Neural cell (in vitro differentiated cells): ENCODE measurements around the gene SHTN1. TPM values are rescaled to one million over a fixed set of nuclear protein-coding genes. Genes with fewer than 3 reads are reported as not detected.

Experiments used
- H2AFZ ChIP-seq: fragments of 200-600, 300-800 bp; sonication (generic), shearing (Covaris generic); 2 replicates; pipeline ENCODE4 v1.6.0; 2014; ENCODE audit warnings: low read depth, mild to moderate bottlenecking, antibody characterized with exemption, low read length, moderate library complexity
- H3F3A ChIP-seq: fragments of 200-600 bp; shearing (Covaris generic); 2 replicates; pipeline ENCODE4 v1.6.1; 2016; ENCODE audit warnings: mild to moderate bottlenecking, moderate library complexity, mixed read lengths, antibody characterized with exemption, low read length; ENCODE audit not compliant: insufficient read depth, poor library complexity, severe bottlenecking
- H3K27ac ChIP-seq: fragments of 200-600, 300-800 bp; sonication (generic), shearing (Covaris generic); 2 replicates; pipeline ENCODE4 v1.5.1; 2014; ENCODE audit warnings: mild to moderate bottlenecking, low read length, moderate library complexity
- H3K27me3 ChIP-seq: fragments of 300-800, 200-600 bp; sonication (generic), shearing (Covaris generic); 2 replicates; pipeline ENCODE4 v1.6.0; 2014; ENCODE audit warnings: mild to moderate bottlenecking, low read depth, low read length, moderate library complexity; ENCODE audit not compliant: insufficient read depth
- H3K36me3 ChIP-seq: fragments of 300-800, 200-600 bp; sonication (generic), shearing (Covaris generic); 2 replicates; pipeline ENCODE4 v1.5.1; 2014; ENCODE audit warnings: mild to moderate bottlenecking, antibody characterized with exemption, low read length, moderate library complexity; ENCODE audit not compliant: insufficient read depth
- H3K4me2 ChIP-seq: fragments of 300-800, 200-600 bp; sonication (generic), shearing (Covaris generic); 2 replicates; pipeline ENCODE4 v1.6.0; 2014; ENCODE audit warnings: mild to moderate bottlenecking, low read length
- H3K4me3 ChIP-seq: fragments of 300-800, 200-600 bp; sonication (generic), shearing (Covaris generic); 2 replicates; pipeline ENCODE4 v1.5.1; 2014; ENCODE audit warnings: mild to moderate bottlenecking, low read length, moderate library complexity
- H3K79me2 ChIP-seq: fragments of 200-600 bp; shearing (Covaris generic); replicated peaks from 2 replicates; pipeline ENCODE4 v1.6.0; 2014; ENCODE audit warnings: mild to moderate bottlenecking, low read length, moderate library complexity; ENCODE audit not compliant: insufficient read depth
- H3K9ac ChIP-seq: fragments of 300-800, 200-600 bp; sonication (generic), shearing (Covaris generic); 2 replicates; pipeline ENCODE4 v1.6.1; 2016; ENCODE audit warnings: mild to moderate bottlenecking, low read length, mixed read lengths
- H3K9me2 ChIP-seq: fragments of 200-600 bp; shearing (Covaris generic); 2 replicates; pipeline ENCODE4 v1.6.1; 2016; ENCODE audit warnings: mild to moderate bottlenecking, low read length, mixed read lengths; ENCODE audit not compliant: insufficient read depth
- H3K9me3 ChIP-seq: fragments of 200-600, 300-800 bp; sonication (generic), shearing (Covaris generic); 2 replicates; pipeline ENCODE4 v1.6.1; 2016; ENCODE audit warnings: mild to moderate bottlenecking, mixed run types, low read length, moderate library complexity, mixed read lengths
- H4K20me1 ChIP-seq: fragments of 200-600 bp; shearing (Covaris generic); 2 replicates; pipeline ENCODE4 v1.6.1; 2016; ENCODE audit warnings: mild to moderate bottlenecking, mixed run types; ENCODE audit not compliant: insufficient read depth
- EP300 ChIP-seq: fragments of 450-650 bp; conservative IDR thresholded peaks from 2 replicates; pipeline ENCODE4 v1.6.1; 2014; ENCODE audit warnings: antibody characterized with exemption, mild to moderate bottlenecking, moderate library complexity; ENCODE audit not compliant: poor library complexity, severe bottlenecking
- EZH2 ChIP-seq: fragments of 200-600, 300-800 bp; shearing (Covaris generic), sonication (generic); IDR thresholded peaks from 2 replicates; pipeline ENCODE4 v1.6.1; 2014; ENCODE audit warnings: antibody characterized with exemption, low read length, borderline replicate concordance, mild to moderate bottlenecking; ENCODE audit not compliant: insufficient read depth, poor library complexity, severe bottlenecking
- MXI1 ChIP-seq: fragments of 450-650 bp; conservative IDR thresholded peaks from 2 replicates; pipeline ENCODE4 v1.6.1; 2014; ENCODE audit warnings: antibody characterized with exemption, mild to moderate bottlenecking; ENCODE audit not compliant: poor library complexity, severe bottlenecking
- POLR2AphosphoS5 ChIP-seq: IDR thresholded peaks from 2 replicates; pipeline ENCODE4 v1.6.1; 2012
- RAD21 ChIP-seq: fragments of 450-650 bp; conservative IDR thresholded peaks from 2 replicates; pipeline ENCODE4 v1.6.1; 2014; ENCODE audit warnings: antibody characterized with exemption, mild to moderate bottlenecking, moderate library complexity
- SMC3 ChIP-seq: fragments of 450-650 bp; conservative IDR thresholded peaks from 2 replicates; pipeline ENCODE4 v1.6.1; 2014; ENCODE audit warnings: antibody characterized with exemption, mild to moderate bottlenecking, moderate library complexity; ENCODE audit not compliant: poor library complexity
- TAF1 ChIP-seq: IDR thresholded peaks from 2 replicates; pipeline ENCODE4 v1.6.1; 2012; ENCODE audit warnings: low read depth
- polyA plus RNA-seq: library from polyadenylated mRNA; depleted of rRNA; stranded (reverse); fragments of >200 nt; gene quantifications from 2 replicates; pipeline ENCODE4 v1.2.3, GENCODE V29; 2014
- TF ChIP-seq, protein P1 (sequence below): fragments of 450-650 bp; IDR thresholded peaks from 2 replicates; pipeline ENCODE4 v1.5.1; 2014; ENCODE audit warnings: antibody characterized with exemption, mild to moderate bottlenecking, moderate library complexity; ENCODE audit not compliant: poor library complexity, severe bottlenecking
- TF ChIP-seq, protein P2 (sequence below): IDR thresholded peaks from 2 replicates; pipeline ENCODE4 v1.6.1; 2012; ENCODE audit warnings: borderline replicate concordance

The SHTN1 gene
- polyA plus RNA-seq, 1 donor from 2014 or later = 55.8 TPM

DNA sequence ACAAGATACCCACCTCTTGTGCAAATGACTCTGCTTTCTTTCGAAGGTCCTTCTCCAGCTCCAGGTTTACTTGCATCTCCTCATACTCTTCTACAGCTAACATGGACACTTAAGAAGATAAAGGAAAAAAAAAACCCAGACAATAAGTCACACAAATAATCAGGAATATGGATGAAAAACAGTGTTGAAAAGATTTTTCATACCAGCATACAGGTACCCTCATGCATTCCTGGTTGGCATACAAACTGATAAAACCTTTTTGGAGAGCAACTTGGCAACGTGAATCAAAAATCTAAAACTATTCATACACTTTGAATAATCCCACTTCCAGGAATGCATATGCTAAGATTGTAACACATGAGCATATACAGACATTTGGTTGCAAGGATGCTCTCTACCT, 60.1 kb downstream of the SHTN1 start:
- H3K9ac ChIP-seq = no peak overlapping the region
- no peak overlapping the region for H3K27ac ChIP-seq

GRCh38 chr10:116931806-116932205, 73.2 kb downstream of the SHTN1 start:
- H4K20me1 ChIP-seq = no peaks in the 10 kb centered on the region
- H3K9ac ChIP-seq = no peak overlapping the region
- H3K9me2 ChIP-seq = no peaks in the 10 kb centered on the region
- H3F3A ChIP-seq = no peaks in the 10 kb centered on the region
- no peak overlapping the region for H2AFZ ChIP-seq
- no peak overlapping the region for H3K4me3 ChIP-seq
- no peaks in the 10 kb centered on the region for H3K27me3 ChIP-seq
- H3K9me3 ChIP-seq = no peaks in the 10 kb centered on the region
- H3K79me2 ChIP-seq = no peaks in the 10 kb centered on the region
- peaks cover 10% of the 10 kb centered on the region for H3K36me3 ChIP-seq
- H3K4me2 ChIP-seq = no peak overlapping the region
- TF ChIP-seq, protein P1, sequence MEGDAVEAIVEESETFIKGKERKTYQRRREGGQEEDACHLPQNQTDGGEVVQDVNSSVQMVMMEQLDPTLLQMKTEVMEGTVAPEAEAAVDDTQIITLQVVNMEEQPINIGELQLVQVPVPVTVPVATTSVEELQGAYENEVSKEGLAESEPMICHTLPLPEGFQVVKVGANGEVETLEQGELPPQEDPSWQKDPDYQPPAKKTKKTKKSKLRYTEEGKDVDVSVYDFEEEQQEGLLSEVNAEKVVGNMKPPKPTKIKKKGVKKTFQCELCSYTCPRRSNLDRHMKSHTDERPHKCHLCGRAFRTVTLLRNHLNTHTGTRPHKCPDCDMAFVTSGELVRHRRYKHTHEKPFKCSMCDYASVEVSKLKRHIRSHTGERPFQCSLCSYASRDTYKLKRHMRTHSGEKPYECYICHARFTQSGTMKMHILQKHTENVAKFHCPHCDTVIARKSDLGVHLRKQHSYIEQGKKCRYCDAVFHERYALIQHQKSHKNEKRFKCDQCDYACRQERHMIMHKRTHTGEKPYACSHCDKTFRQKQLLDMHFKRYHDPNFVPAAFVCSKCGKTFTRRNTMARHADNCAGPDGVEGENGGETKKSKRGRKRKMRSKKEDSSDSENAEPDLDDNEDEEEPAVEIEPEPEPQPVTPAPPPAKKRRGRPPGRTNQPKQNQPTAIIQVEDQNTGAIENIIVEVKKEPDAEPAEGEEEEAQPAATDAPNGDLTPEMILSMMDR = no peak
- TF ChIP-seq EP300 (no peak), SMC3 (no peak), TAF1 (no peak), MXI1 (no peak), RAD21 (no peak), POLR2AphosphoS5 (no peak), EZH2 (no peak)
- TF ChIP-seq, protein P2, sequence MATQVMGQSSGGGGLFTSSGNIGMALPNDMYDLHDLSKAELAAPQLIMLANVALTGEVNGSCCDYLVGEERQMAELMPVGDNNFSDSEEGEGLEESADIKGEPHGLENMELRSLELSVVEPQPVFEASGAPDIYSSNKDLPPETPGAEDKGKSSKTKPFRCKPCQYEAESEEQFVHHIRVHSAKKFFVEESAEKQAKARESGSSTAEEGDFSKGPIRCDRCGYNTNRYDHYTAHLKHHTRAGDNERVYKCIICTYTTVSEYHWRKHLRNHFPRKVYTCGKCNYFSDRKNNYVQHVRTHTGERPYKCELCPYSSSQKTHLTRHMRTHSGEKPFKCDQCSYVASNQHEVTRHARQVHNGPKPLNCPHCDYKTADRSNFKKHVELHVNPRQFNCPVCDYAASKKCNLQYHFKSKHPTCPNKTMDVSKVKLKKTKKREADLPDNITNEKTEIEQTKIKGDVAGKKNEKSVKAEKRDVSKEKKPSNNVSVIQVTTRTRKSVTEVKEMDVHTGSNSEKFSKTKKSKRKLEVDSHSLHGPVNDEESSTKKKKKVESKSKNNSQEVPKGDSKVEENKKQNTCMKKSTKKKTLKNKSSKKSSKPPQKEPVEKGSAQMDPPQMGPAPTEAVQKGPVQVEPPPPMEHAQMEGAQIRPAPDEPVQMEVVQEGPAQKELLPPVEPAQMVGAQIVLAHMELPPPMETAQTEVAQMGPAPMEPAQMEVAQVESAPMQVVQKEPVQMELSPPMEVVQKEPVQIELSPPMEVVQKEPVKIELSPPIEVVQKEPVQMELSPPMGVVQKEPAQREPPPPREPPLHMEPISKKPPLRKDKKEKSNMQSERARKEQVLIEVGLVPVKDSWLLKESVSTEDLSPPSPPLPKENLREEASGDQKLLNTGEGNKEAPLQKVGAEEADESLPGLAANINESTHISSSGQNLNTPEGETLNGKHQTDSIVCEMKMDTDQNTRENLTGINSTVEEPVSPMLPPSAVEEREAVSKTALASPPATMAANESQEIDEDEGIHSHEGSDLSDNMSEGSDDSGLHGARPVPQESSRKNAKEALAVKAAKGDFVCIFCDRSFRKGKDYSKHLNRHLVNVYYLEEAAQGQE = no peak
- no peak overlapping the region for H3K27ac ChIP-seq

More for the DNA sequence above, 60.1 kb downstream of the SHTN1 start:
- no peak for TF ChIP-seq TAF1
- no peak for TF ChIP-seq EP300
- no peak for TF ChIP-seq SMC3
- TF ChIP-seq, protein P2 = no peak
- TF ChIP-seq MXI1 = no peak
- TF ChIP-seq, protein P1 = no peak
- TF ChIP-seq EZH2 = no peak
- TF ChIP-seq RAD21 = no peak
- no peak for TF ChIP-seq POLR2AphosphoS5
- Histone ChIP-seq H3K27me3 (no peaks in the 10 kb centered on the region), H3F3A (no peaks in the 10 kb centered on the region), H3K9me2 (no peaks in the 10 kb centered on the region), H2AFZ (no peak overlapping the region), H3K9me3 (no peaks in the 10 kb centered on the region), H3K79me2 (no peaks in the 10 kb centered on the region), H3K36me3 (no peaks in the 10 kb centered on the region), H4K20me1 (no peaks in the 10 kb centered on the region), H3K4me2 (no peak overlapping the region), H3K4me3 (no peak overlapping the region)
